NOMO-1 treated with dmso at 0.1 percent for 144 hours (cell line): ENCODE data around the gene SYNGR2.

ENCODE experiments used
- DNase-seq: peaks from one replicate; lab custom pipeline; 2025; ENCODE audit not compliant: unreplicated experiment; lab: John Stamatoyannopoulos, UW

The SYNGR2 gene

DNA sequence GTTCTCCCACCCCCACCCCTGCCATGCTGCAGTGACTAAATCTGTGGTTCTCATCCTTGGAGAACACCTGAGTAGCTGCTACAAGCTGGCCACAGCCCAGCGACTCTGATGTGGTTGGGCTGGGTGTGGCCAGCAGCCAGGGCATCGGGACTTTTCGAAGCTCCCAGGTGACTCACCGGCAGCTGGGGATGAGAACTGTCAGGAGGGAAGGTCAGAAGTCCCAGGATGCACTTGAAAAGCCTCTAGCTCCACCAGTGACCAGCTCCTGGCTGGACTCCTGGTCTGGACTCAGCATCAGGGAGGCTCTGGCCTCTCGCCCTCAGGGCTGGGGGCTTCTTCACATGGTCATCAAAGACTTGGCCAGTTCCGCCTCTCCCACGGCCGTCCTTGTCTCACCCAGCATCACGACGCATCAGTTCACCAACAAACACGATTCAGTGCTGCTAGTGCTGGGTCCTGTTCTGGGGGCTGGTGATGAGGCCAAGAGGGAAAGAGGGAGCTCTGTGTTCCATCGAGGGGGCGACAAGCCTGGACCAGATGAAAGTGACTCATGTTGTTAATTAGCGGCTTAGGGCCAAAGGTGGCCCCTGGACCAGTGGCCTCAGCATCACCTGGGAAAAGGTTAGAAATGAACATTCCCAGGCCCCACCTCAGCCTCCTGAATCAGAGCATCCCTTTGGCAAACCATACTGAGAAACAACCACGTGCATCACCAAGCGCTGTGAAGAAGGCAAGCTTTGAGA lies 26.1 kb upstream of the SYNGR2 start:
- no peak for DNase-seq

DNA sequence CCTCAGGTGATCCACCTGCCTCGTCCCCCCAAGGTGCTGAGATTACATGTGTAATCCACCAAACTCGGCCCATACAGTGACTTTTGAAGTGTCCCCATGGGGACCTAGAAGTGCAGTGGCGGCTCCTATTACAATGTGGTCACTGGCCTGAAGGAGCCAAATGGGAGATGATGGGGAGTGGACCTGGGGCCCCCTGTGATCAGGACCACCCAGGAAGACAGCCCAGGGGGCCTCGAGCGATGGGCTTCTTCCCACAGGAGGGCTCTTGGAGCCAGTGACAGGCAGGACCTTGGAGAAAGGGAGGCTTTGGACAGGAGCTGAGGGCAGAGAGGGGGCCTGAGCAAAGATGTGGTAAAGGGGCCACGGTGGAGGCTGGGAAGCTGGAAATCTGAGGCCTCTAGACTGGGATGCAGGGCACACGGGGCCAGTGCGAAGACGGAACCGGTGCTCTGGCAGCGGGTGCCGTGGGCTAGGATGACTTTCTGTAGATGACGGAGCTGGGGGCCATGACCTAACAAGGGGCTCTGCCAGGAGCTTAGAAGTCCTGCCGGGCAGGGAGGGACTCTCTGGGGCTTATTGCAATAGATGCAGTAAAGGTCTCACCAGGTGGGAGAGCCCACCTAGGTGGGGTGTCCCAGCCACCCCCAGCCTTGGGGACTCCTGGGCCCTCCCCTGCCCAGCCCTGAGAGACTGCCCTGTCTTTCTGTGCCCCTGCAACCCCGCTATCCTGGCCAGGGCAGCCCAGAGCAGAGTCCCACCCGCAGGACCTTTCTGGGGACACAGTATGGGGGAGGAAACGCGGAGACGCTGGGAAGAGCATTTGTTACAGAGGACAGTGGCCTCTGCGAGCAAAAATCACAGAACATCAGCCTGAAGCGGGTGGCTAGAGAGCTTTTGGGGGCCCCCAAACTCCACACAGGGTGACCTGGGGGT lies 24.9 kb upstream of the SYNGR2 start:
- DNase-seq = no peak

DNA sequence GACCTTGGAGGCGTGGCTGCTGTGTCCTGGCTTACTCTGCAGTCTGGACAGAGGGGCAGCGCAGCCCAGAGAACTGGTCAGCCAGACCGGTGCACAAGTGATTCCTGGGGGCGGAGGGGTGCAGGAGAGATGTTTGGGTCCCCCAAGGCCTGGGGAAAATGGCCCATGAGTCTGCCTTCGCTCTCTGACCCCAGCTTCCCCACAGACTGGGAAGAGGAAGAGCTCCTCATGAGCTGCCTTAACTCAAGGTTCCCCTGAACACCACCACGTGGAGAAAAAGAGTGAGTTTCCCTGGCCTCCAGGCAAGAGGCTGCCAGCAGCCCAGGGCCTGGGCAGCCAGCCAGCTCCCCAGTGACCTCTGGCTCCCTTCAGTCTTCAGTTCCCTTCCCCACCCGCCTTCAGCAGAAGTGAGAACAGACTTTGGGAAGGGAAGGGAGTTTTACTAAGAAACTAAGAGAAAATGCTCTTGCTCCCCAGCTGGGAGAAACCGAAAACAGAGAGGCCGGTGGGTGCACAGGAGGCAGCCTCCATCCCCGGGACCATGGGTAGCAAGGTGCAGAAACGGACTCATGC lies 24.1 kb upstream of the SYNGR2 start:
- DNase-seq = peak; percentile 77

- no peak for DNase-seq
These were observed 23.4 kb upstream of the SYNGR2 start for GRCh38 chr17:78144736-78145641.

GRCh38 chr17:78146471-78146869 lies 21.9 kb upstream of the SYNGR2 start:
- DNase-seq = no peak

- DNase-seq = no peak
These were observed 21.5 kb upstream of the SYNGR2 start for GRCh38 chr17:78146881-78147280.

DNA sequence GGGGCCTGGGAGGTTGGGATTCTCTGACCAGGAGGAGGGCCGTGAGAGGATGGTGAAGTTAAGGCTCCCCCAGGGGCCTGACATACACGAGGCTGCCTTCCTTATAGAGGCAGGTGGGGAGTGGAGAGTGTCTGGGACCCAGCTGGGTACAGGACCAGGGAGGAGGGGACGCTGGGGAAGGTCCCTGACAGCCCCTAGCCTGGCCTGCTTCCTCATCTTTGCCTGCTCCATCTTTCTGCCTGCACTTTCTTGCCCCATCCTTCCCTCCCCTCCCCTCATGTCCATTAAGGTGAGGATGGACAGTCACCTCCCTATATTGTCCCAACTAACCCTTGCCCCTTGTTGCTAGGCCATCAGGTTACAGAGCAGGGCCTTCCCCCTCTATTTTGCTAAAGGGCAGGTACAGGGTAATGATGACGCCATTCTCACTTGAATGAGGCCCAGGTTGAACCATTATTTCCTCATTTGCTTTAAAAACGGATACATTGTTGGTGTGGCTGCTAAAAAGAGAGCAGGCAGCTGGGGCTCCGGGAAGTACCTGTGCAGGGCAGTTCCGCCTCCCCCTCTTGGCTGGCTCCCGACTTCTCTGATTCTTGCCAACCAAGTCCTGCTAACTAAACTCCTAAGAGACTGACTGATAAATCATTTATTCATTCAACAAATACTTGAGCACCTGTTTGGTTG lies 20.9 kb upstream of the SYNGR2 start:
- no peak for DNase-seq

GRCh38 chr17:78148286-78149016 lies 19.9 kb upstream of the SYNGR2 start:
- no peak for DNase-seq

DNA sequence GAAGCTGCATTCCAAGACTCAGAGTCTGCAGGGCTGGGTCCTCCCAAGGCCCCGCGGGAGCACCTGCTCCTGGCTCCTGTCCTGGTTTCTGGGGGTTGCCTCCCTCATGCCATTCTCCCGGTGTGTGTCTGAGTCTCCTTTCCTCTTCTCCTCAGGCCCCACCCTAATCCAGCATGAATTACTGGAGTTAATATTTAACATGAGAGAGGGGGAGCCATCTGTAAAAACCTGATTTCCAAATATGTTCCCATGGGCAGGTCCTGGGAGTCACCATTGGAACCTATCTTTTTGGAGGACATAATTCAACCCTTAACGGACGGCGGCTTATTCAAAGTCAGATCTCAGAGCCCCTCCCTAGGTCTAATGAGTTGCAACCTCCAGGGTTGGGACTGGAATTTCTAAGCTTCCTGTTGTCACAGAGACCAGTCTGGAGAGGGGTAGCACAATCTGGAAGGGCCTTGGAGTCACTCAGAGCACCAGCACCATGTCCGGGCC lies 16.8 kb upstream of the SYNGR2 start:
- no peak for DNase-seq

GRCh38 chr17:78154903-78155811 lies 13.2 kb upstream of the SYNGR2 start:
- DNase-seq = peak; percentile 58

DNA sequence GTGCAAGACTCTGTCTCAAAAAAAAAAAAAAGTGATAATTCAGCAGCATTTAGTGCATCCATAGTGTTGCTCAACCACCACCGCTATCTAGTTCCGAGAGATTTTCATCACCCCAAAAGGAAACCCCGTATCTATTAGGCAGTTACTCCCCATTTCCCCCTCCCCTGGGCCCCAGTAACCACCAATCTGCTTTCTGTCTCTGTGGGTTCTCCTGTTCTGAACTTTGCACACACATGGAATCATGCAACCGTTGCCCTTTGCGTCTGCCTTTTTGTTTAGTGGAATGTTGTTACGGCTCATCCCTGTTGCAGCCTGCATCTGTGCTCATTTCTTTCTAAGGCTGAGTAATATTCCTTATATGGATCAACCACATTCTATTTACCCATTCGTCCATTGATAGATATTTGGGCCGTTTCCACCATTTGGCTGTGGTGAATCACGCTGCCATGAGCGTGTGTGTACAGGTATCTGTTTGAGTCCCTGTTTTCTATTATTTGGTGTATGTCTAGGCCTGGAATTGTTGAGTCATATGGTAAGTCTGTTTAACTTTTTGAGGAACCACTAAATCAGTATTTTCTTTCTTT lies 8.7 kb upstream of the SYNGR2 start:
- DNase-seq = no peak

DNA sequence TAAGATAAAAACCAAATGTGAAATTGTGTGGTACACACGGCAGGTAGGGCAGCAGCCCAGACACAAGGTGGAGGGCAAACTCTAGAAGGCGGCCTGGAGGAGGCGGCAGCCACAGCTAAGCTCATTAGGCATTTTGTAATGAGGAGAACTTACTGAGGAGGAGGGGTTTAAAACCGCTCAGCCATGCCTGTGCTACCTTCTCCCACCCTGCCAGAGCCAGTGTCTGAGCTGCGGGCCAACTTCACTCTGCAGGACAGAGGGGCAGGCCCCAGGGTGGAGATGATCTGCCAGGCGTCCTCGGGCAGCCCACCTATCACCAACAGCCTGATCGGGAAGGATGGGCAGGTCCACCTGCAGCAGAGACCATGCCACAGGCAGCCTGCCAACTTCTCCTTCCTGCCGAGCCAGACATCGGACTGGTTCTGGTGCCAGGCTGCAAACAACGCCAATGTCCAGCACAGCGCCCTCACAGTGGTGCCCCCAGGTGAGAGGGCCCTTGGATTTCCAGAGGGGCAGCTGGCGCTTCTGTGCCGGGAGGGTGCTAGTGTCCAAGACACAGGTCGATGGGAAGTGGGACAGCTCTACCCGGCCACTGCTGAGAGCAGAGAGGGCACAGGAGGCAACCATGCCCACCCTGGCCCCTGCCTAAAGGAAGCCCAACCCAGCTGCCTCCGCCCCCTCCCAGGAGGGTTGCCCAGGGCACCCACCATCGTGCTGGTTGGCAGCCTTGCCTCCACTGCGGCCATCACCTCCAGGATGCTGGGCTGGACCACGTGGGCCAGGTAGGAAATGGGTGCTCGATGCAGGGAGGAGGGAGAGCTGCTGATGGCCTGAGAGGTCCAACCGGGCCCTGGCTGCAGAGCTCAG lies 4.3 kb upstream of the SYNGR2 start:
- no peak for DNase-seq

DNA sequence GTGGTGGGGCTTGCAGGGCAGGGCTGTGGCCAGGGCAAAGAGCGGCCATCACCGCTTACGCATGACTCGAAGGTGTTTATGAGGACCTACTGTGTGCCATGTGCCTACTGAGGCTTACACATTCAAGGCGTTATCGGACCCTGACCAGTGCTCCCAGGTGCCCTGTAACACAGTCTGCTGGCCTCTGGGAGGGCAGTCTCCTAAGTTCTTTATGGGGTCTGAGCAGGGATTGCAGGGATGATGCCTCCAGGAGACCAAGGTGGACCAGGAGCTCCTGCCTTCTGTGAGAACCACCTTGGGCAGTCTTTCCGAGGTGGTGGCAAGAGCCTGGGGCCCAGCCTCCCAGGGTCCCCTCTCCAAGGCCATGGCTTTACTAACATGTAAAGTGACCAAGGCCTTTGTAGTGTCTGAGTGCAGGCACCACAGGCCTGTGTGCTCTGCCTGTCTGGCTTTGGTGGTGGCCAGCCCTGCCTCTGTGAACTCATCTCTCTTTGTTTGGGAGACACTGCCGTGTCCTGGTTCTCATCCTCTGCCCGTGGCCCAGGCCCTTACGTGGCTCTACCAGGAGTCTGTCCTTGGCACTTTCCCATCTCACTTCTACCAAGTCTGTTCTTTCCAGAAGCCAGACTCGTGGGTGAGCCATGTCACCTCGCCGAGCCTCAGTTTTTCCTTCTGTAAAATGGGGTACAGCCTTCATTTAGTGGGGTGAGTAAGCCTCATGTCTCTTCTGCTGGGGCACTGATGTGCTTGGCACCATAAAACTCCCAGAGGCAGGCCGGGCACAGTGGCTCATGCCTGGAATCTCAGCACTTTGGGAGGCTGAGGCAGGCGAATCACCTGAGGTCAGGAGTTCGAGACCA lies 3.4 kb upstream of the SYNGR2 start:
- no peak for DNase-seq

DNA sequence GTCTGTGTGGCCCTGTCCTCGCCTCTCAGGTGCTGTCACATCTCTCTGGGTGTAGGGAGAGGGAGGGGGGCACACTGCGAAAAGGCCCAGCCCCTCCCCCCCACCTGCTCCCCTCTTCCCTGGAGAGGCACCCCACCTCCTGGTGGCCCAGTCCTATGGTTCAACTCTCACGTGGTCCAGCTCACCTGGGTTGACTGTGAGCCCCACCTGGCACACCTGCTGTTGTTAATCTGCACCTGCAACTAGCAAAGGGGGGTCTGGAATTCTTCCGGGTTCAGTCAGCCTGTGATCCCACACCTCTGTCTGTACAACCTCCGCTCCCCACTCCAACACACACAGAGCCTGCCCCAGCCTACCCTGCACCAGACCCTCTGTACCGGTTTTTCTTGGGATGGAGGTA lies 2.0 kb upstream of the SYNGR2 start:
- no peak for DNase-seq

GRCh38 chr17:78168903-78169793 lies 767 bp downstream of the SYNGR2 start:
- no peak for DNase-seq
